ENCODE data around the gene GJA4. TPM values are rescaled to one million over a fixed set of nuclear protein-coding genes. Genes with fewer than 3 reads are reported as not detected.

GJA4 gene
- total and polyA plus RNA-seq, 2 of the 8 experiments (the other 6 are each of a cell fraction or from before 2014, with no cell fraction given) = 3.2 to 3.9 TPM

DNA sequence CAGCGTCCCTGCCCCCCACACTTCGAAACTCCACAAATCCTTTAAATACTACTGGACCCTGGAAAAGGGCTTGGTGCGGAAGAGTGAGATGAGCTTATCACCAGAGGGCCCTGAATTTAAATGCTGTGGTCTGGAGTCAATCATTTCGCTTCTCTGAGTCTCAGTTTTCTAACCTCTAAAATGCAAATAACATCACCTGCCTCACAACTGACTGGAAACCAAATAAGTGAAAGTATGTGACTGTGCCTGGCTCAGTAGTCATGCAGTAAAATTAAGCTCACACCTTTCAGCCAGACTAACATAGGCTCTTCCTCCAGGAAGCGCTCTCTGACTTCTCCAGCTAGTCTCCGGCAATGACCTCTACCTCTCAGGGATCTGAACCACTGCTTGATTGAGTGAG is 4.2 kb downstream of the GJA4 start:
- no peak overlapping the region for H3K14ac ChIP-seq (ENCODE audit: insufficient read length)
- H2BK20ac ChIP-seq (ENCODE audit: low read length) = no peak overlapping the region
- H3K4me3 ChIP-seq (ENCODE audit: extremely low read depth in 1 of 4, insufficient read depth in 2 of 4, low read depth in 3 of 4, low read length in 4 of 4) = no peak overlapping the region
- no peak for DNase-seq (ENCODE audit: low read depth in 1 of 2, low spot score in 2 of 2)
- H3K79me1 ChIP-seq (ENCODE audit: low read depth, low read length) = no peaks in the 10 kb centered on the region
- no peak overlapping the region for H2BK12ac ChIP-seq (ENCODE audit: low read depth, low read length)
- H2BK15ac ChIP-seq (ENCODE audit: low read length) = no peak overlapping the region
- H3K36me3 ChIP-seq (ENCODE audit: control insufficient read depth in 2 of 4, insufficient read depth in 4 of 4, low read length in 3 of 4) = no peaks in the 10 kb centered on the region
- H4K20me1 ChIP-seq (replicated peaks in 1 of 2; ENCODE audit: control insufficient read depth in 1 of 2, insufficient read depth in 2 of 2, low read length in 2 of 2) = no peaks in the 10 kb centered on the region
- H3K27ac ChIP-seq (ENCODE audit: low read depth, low read length) = no peak overlapping the region
- no peak overlapping the region for H3K18ac ChIP-seq (ENCODE audit: extremely low read depth, low read length)
- CTCF ChIA-PET (ENCODE audit: partially characterized antibody) = interaction anchor here (0.9 to 12.6 kb wide), 6 partner anchors 10 to 130 kb away, joined by 3 to 230 read pairs (median 4); no protein-coding TSS in a partner anchor
- no peak overlapping the region for H3K23ac ChIP-seq (ENCODE audit: insufficient read length)
- 73% methylated on average over 6 of the region's 6 CpGs; no CpG with 5 or more reads in 1 of the 2 experiments for WGBS, 2 experiments (ENCODE audit: extremely low coverage in 1 of 2, insufficient coverage in 1 of 2, insufficient read length in 1 of 2, insufficient replicate concordance in 2 of 2, low coverage in 1 of 2, low lambda C conversion rate in 2 of 2, missing lambda C conversion rate in 1 of 2)
- H2BK5ac ChIP-seq (ENCODE audit: low read depth, low read length) = no peak overlapping the region
- H3K4me2 ChIP-seq (ENCODE audit: insufficient read depth in 1 of 2, low read depth in 2 of 2, low read length in 2 of 2) = no peak overlapping the region
- no peak for FAIRE-seq
- no peaks in the 10 kb centered on the region; the same call in 1 of the 2 replicates for H3K23me2 ChIP-seq (ENCODE audit: low read depth, low read length)
- no peak overlapping the region for H4K91ac ChIP-seq (replicated peaks; ENCODE audit: insufficient read length, low read length)
- no peak overlapping the region for H3K9ac ChIP-seq (replicated peaks in 1 of 4; ENCODE audit: extremely low read depth in 1 of 4, low read depth in 3 of 4, low read length in 3 of 4)
- no peak overlapping the region for H2BK120ac ChIP-seq (replicated peaks; ENCODE audit: low read depth, low read length)
- no peak overlapping the region for H4K5ac ChIP-seq (ENCODE audit: insufficient read length, low read depth, low read length)
- H2AK5ac ChIP-seq (ENCODE audit: low read depth, low read length) = no peak overlapping the region
- H3K27me3 ChIP-seq (replicated peaks in 1 of 4; ENCODE audit: control insufficient read depth in 3 of 4, extremely low read depth in 1 of 4, insufficient read depth in 3 of 4, low read length in 3 of 4) = peaks cover 0 to 11% (median 8%) of the 10 kb centered on the region in 4 experiments; a peak in 4 of 7 replicates
- H3K79me2 ChIP-seq (ENCODE audit: control insufficient read depth in 1 of 2, insufficient read depth in 2 of 2, low read length in 2 of 2) = no peaks in the 10 kb centered on the region
- no peak overlapping the region for H4K8ac ChIP-seq (ENCODE audit: extremely low read depth, insufficient read depth, low read length)
- H3K4ac ChIP-seq (replicated peaks; ENCODE audit: insufficient read length, low read depth, low read length) = no peak overlapping the region
- H3K9me3 ChIP-seq (ENCODE audit: insufficient read depth in 2 of 2, low read depth in 1 of 2, low read length in 1 of 2) = no peaks in the 10 kb centered on the region
- H2AFZ ChIP-seq (ENCODE audit: low read length) = no peak overlapping the region
- POLR2A ChIA-PET (ENCODE audit: partially characterized antibody) = interaction anchor here (0.9 to 1.4 kb wide), 3 partner anchors 16 to 70 kb away, joined by 3 to 5 read pairs (median 3); partner anchors contain the start of gene GJB3
- no peak overlapping the region for H3K56ac ChIP-seq (replicated peaks; ENCODE audit: insufficient read length, low read depth, low read length)
- peaks cover 0 to 12% (median 7%) of the 10 kb centered on the region in 4 experiments; a peak in 4 of 7 replicates for H3K4me1 ChIP-seq (replicated peaks in 1 of 4; ENCODE audit: control insufficient read depth in 3 of 4, insufficient read depth in 4 of 4, low read length in 3 of 4)
- TF ChIP-seq, protein P1, sequence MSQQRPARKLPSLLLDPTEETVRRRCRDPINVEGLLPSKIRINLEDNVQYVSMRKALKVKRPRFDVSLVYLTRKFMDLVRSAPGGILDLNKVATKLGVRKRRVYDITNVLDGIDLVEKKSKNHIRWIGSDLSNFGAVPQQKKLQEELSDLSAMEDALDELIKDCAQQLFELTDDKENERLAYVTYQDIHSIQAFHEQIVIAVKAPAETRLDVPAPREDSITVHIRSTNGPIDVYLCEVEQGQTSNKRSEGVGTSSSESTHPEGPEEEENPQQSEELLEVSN (IDR thresholded peaks at IDR 0.05) = no peak
- TF ChIP-seq GABPA (IDR thresholded peaks at IDR 0.05; ENCODE audit: borderline replicate concordance, insufficient read depth, low read length) (no peak), RAD21 (IDR thresholded peaks at IDR 0.05 in 1 of 2, conservative IDR thresholded peaks at IDR 0.05 in 1 of 2; ENCODE audit: low read depth in 2 of 2, low read length in 2 of 2) (peak in 1 of 2 experiments; percentile 24; a peak in 1 of 4 replicates), SP1 (IDR thresholded peaks at IDR 0.05; ENCODE audit: low read depth, low read length) (no peak), TBP (IDR thresholded peaks at IDR 0.05; ENCODE audit: low read depth, low read length) (no peak), HDAC6 (IDR thresholded peaks at IDR 0.05; ENCODE audit: low read depth, low read length) (no peak), BACH1 (IDR thresholded peaks at IDR 0.05; ENCODE audit: low read length) (no peak)
- TF ChIP-seq, protein P2, sequence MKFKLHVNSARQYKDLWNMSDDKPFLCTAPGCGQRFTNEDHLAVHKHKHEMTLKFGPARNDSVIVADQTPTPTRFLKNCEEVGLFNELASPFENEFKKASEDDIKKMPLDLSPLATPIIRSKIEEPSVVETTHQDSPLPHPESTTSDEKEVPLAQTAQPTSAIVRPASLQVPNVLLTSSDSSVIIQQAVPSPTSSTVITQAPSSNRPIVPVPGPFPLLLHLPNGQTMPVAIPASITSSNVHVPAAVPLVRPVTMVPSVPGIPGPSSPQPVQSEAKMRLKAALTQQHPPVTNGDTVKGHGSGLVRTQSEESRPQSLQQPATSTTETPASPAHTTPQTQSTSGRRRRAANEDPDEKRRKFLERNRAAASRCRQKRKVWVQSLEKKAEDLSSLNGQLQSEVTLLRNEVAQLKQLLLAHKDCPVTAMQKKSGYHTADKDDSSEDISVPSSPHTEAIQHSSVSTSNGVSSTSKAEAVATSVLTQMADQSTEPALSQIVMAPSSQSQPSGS (IDR thresholded peaks at IDR 0.05; ENCODE audit: low read length) = no peak
